ENCODE measurements around the gene MYH10.

Gene MYH10

GRCh38 chr17:8445536-8445935, 185.0 kb downstream of the MYH10 start:
- DNase-seq (ENCODE audit: low read depth in 2 of 2) = no peak

- no peak for DNase-seq (ENCODE audit: low read depth in 2 of 2)
Measured at GRCh38 chr17:8444494-8444893, 186.0 kb downstream of the MYH10 start.

- no peak for DNase-seq (ENCODE audit: low read depth in 2 of 2)
Measured at GRCh38 chr17:8443756-8444155, 186.8 kb downstream of the MYH10 start.

- DNase-seq (ENCODE audit: low read depth in 2 of 2) = no peak
Measured at GRCh38 chr17:8442310-8442709, 188.2 kb downstream of the MYH10 start.

- DNase-seq (ENCODE audit: low read depth in 2 of 2) = no peak
Measured at GRCh38 chr17:8441690-8442089, 188.8 kb downstream of the MYH10 start.

GRCh38 chr17:8439681-8440080, 190.8 kb downstream of the MYH10 start:
- no peak for DNase-seq (ENCODE audit: low read depth in 2 of 2)

- DNase-seq (ENCODE audit: low read depth in 2 of 2) = no peak
Measured at GRCh38 chr17:8438441-8438840, 192.1 kb downstream of the MYH10 start.

- no peak for DNase-seq (ENCODE audit: low read depth in 2 of 2)
Measured at GRCh38 chr17:8436844-8437171, 193.7 kb downstream of the MYH10 start.

- DNase-seq (ENCODE audit: low read depth in 2 of 2) = peak; percentile 48 to 52
Measured at GRCh38 chr17:8436169-8436843, 194.2 kb downstream of the MYH10 start.

GRCh38 chr17:8435245-8436168, 195.0 kb downstream of the MYH10 start, which contains the start of gene NDEL1:
NDEL1 (plus strand) TSS chr17:8435884; CDS start chr17:8444272, 8,388 bp downstream.
- DNase-seq (ENCODE audit: low read depth in 2 of 2) = peak; percentile 99 to 100

GRCh38 chr17:8430966-8431365, 199.6 kb downstream of the MYH10 start:
- DNase-seq (ENCODE audit: low read depth in 2 of 2) = no peak

- no peak for DNase-seq (ENCODE audit: low read depth in 2 of 2)
Measured at GRCh38 chr17:8426802-8427201, 203.7 kb downstream of the MYH10 start.

- DNase-seq (ENCODE audit: low read depth in 2 of 2) = no peak
Measured at GRCh38 chr17:8426094-8426720, 204.3 kb downstream of the MYH10 start.

All from stimulated activated CD4-positive, alpha-beta T cell treated with anti-CD3 and anti-CD28 coated beads, Interleukin-4, amount 100 ng/mL, for 48 hours (primary cell).